GM21515 (cell line): Measurements from ENCODE around the gene RIMBP2.

Experiments
- ATAC-seq: cut with Tn5 transposase; IDR thresholded peaks from one replicate; pipeline ENCODE4 v1.9.1; 2021; ENCODE audit not compliant: unreplicated experiment

Gene RIMBP2

GRCh38 chr12:130683080-130683479, 33.0 kb downstream of the RIMBP2 start:
- ATAC-seq = no peak

GRCh38 chr12:130680451-130680990, 35.6 kb downstream of the RIMBP2 start:
- no peak for ATAC-seq

GRCh38 chr12:130677957-130678558, 38.0 kb downstream of the RIMBP2 start:
- ATAC-seq = no peak

- no peak for ATAC-seq
Observed at GRCh38 chr12:130675791-130676190, 40.3 kb downstream of the RIMBP2 start.

GRCh38 chr12:130675121-130675520, 41.0 kb downstream of the RIMBP2 start:
- ATAC-seq = no peak

GRCh38 chr12:130674676-130675075, 41.4 kb downstream of the RIMBP2 start:
- no peak for ATAC-seq

- no peak for ATAC-seq
Observed at GRCh38 chr12:130673036-130673705, 42.9 kb downstream of the RIMBP2 start.

- ATAC-seq = no peak
Observed at GRCh38 chr12:130672089-130672820, 43.8 kb downstream of the RIMBP2 start.

GRCh38 chr12:130671556-130671955, 44.5 kb downstream of the RIMBP2 start:
- no peak for ATAC-seq

GRCh38 chr12:130669797-130670196, 46.3 kb downstream of the RIMBP2 start:
- no peak for ATAC-seq

- ATAC-seq = no peak
Observed at GRCh38 chr12:130669205-130669557, 46.9 kb downstream of the RIMBP2 start.

- ATAC-seq = no peak
Observed at GRCh38 chr12:130668286-130669204, 47.6 kb downstream of the RIMBP2 start.

- no peak for ATAC-seq
Observed at GRCh38 chr12:130667421-130667960, 48.6 kb downstream of the RIMBP2 start.

- ATAC-seq = no peak
Observed at GRCh38 chr12:130666645-130667044, 49.5 kb downstream of the RIMBP2 start.

GRCh38 chr12:130665753-130666152, 50.3 kb downstream of the RIMBP2 start:
- no peak for ATAC-seq

- no peak for ATAC-seq
Observed at GRCh38 chr12:130664772-130665171, 51.3 kb downstream of the RIMBP2 start.

- no peak for ATAC-seq
Observed at GRCh38 chr12:130664252-130664651, 51.8 kb downstream of the RIMBP2 start.

- ATAC-seq = no peak
Observed at GRCh38 chr12:130663514-130663913, 52.6 kb downstream of the RIMBP2 start.

GRCh38 chr12:130661486-130662255, 54.4 kb downstream of the RIMBP2 start:
- no peak for ATAC-seq

- no peak for ATAC-seq
Observed at GRCh38 chr12:130661059-130661458, 55.0 kb downstream of the RIMBP2 start.
